SU-DHL-6 (cell line): ENCODE measurements around the gene IFT122.

Experiments
- EZH2phosphoT487 ChIP-seq: fragments of 200-600 bp; sonication (generic), shearing (Covaris generic); conservative IDR thresholded peaks from 2 replicates; pipeline ENCODE4 v1.6.1; 2018; ENCODE audit warnings: mild to moderate bottlenecking, antibody characterized with exemption, low read length, moderate library complexity, mixed read lengths
- TF ChIP-seq, protein P1 (sequence below): fragments of 200-600 bp; sonication (generic); IDR thresholded peaks from one replicate; pipeline ENCODE4 v1.5.1; 2017; ENCODE audit warnings: antibody characterized with exemption, mild to moderate bottlenecking, low read length, moderate library complexity; ENCODE audit not compliant: insufficient read depth, poor library complexity, severe bottlenecking

DNA sequence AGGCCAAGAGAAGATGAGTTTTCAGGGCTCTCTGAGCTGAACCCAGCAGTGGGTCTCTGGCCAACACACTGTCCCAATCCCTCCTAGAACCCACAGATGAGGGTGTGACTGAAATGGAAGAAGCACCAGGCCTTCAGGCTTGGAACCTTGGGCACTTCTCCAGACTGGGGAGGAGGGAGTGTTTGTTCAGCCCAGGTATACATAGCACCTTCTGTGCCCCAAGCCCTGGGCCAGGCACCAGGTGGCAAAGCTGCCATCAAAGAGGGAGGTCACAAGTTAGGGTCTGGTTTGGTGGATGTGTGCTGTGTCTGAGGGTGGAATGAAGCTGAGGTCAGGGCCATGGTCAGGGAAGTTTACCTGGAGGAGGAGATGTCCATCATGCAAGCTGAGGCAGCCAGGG is 72.6 kb downstream of the IFT122 start:
- TF ChIP-seq EZH2phosphoT487, result no peak
- TF ChIP-seq, protein P1, sequence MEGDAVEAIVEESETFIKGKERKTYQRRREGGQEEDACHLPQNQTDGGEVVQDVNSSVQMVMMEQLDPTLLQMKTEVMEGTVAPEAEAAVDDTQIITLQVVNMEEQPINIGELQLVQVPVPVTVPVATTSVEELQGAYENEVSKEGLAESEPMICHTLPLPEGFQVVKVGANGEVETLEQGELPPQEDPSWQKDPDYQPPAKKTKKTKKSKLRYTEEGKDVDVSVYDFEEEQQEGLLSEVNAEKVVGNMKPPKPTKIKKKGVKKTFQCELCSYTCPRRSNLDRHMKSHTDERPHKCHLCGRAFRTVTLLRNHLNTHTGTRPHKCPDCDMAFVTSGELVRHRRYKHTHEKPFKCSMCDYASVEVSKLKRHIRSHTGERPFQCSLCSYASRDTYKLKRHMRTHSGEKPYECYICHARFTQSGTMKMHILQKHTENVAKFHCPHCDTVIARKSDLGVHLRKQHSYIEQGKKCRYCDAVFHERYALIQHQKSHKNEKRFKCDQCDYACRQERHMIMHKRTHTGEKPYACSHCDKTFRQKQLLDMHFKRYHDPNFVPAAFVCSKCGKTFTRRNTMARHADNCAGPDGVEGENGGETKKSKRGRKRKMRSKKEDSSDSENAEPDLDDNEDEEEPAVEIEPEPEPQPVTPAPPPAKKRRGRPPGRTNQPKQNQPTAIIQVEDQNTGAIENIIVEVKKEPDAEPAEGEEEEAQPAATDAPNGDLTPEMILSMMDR, result no peak
